Activated CD4-positive, CD25-positive, alpha-beta regulatory T cell (primary cell): ENCODE data around the gene LPAR2.
"Not testable (repeated sequence)": the region's sequence is repeated elsewhere in the genome, so short reads cannot be mapped to it uniquely, and the experiment has no call there.

Experiments used
- DNase-seq, 4 experiments: peaks; one replicate each; lab custom pipeline; 2025; lab: John Stamatoyannopoulos, UW

The LPAR2 gene

GRCh38 chr19:19627621-19628500, at the start of gene LPAR2:
Gene LPAR2 (minus strand): TSS chr19:19628220. CDS start chr19:19627275, 945 bp downstream.
- DNase-seq = peak; percentile 42 to 82 (median 66)

GRCh38 chr19:19677579-19677978, 49.6 kb upstream of the LPAR2 start:
- DNase-seq = no peak

GRCh38 chr19:19674315-19674714, 46.3 kb upstream of the LPAR2 start:
- DNase-seq = no peak

GRCh38 chr19:19672816-19673215, 44.8 kb upstream of the LPAR2 start:
- no peak for DNase-seq

- DNase-seq = no peak
Measured at GRCh38 chr19:19670070-19670551, 42.1 kb upstream of the LPAR2 start.

- DNase-seq = peak; percentile 82 to 96 (median 89)
Measured at GRCh38 chr19:19668230-19669012, 40.4 kb upstream of the LPAR2 start, which contains the start of gene ZNF101. Gene ZNF101 (plus strand): TSS chr19:19668839. CDS start chr19:19668964, 125 bp downstream.

GRCh38 chr19:19665420-19665948, 37.5 kb upstream of the LPAR2 start:
- not testable (repeated sequence) for DNase-seq

GRCh38 chr19:19663256-19664120, 35.5 kb upstream of the LPAR2 start, which contains the start of gene ATP13A1:
Gene ATP13A1 (minus strand): TSS chr19:19663676. CDS start chr19:19663666, 10 bp downstream.
- peak; percentile 94 to 98 (median 98) for DNase-seq

GRCh38 chr19:19662871-19663255, 34.8 kb upstream of the LPAR2 start:
- no peak for DNase-seq

- DNase-seq = no peak
Measured at GRCh38 chr19:19662344-19662743, 34.3 kb upstream of the LPAR2 start.

- DNase-seq = peak in 2 of 4 experiments; percentile 11 to 29
Measured at GRCh38 chr19:19661675-19662251, 33.7 kb upstream of the LPAR2 start.

- no peak for DNase-seq
Measured at GRCh38 chr19:19661141-19661674, 33.2 kb upstream of the LPAR2 start.

GRCh38 chr19:19659646-19660245, 31.7 kb upstream of the LPAR2 start:
- no peak for DNase-seq

- no peak for DNase-seq
Measured at GRCh38 chr19:19657397-19657783, 29.4 kb upstream of the LPAR2 start.

GRCh38 chr19:19656451-19657396, 28.7 kb upstream of the LPAR2 start:
- DNase-seq = no peak

GRCh38 chr19:19655641-19656343, 27.8 kb upstream of the LPAR2 start:
- DNase-seq = no peak

- no peak for DNase-seq
Measured at GRCh38 chr19:19655051-19655594, 27.1 kb upstream of the LPAR2 start.

GRCh38 chr19:19654441-19654840, 26.4 kb upstream of the LPAR2 start:
- DNase-seq = no peak
